Trophoblast cell (in vitro differentiated cells and primary cell): ENCODE measurements around the gene PTPRM.

Source experiments
- DNase-seq, 2 donors: peaks; one replicate each; pipeline ENCODE4 v3.0.0-alpha.2; 2016
- H2AFZ ChIP-seq: 2 replicates; pipeline ENCODE4 v1.6.1; 2013; ENCODE audit warnings: low read length, moderate library complexity, mild to moderate bottlenecking; ENCODE audit not compliant: insufficient read depth, poor library complexity
- H2AK5ac ChIP-seq: 2 replicates; pipeline ENCODE4 v1.6.1; 2013; ENCODE audit warnings: mild to moderate bottlenecking, low read length
- H2BK120ac ChIP-seq: 2 replicates; pipeline ENCODE4 v1.6.1; 2013; ENCODE audit warnings: low read length, mild to moderate bottlenecking, moderate library complexity; ENCODE audit not compliant: insufficient read depth, poor library complexity
- H2BK12ac ChIP-seq: 2 replicates; pipeline ENCODE4 v1.6.1; 2013; ENCODE audit warnings: mild to moderate bottlenecking, low read length, moderate library complexity
- H2BK5ac ChIP-seq: 2 replicates; pipeline ENCODE4 v1.6.1; 2013; ENCODE audit warnings: low read length, low read depth, moderate library complexity, mild to moderate bottlenecking; ENCODE audit not compliant: poor library complexity
- H3K14ac ChIP-seq: 2 replicates; pipeline ENCODE4 v1.6.1; 2013; ENCODE audit warnings: mild to moderate bottlenecking, low read length
- H3K18ac ChIP-seq: 2 replicates; pipeline ENCODE4 v1.6.1; 2013; ENCODE audit warnings: mild to moderate bottlenecking, low read length
- H3K23ac ChIP-seq: 2 replicates; pipeline ENCODE4 v1.6.1; 2013; ENCODE audit warnings: low read length
- H3K27ac ChIP-seq: 2 replicates; pipeline ENCODE4 v1.5.1; 2013; ENCODE audit warnings: low read depth, mild to moderate bottlenecking, inconsistent platforms, low read length, moderate library complexity
- H3K27me3 ChIP-seq: 2 replicates; pipeline ENCODE4 v1.6.1; 2013; ENCODE audit warnings: inconsistent platforms, mild to moderate bottlenecking, low read length, moderate library complexity; ENCODE audit not compliant: insufficient read depth
- H3K36me3 ChIP-seq, 2 experiments: 1 replicate in 1 of 2; 2 replicates in 1 of 2; pipeline ENCODE4 v1.6.1; 2013; ENCODE audit warnings: low read length in 2 of 2, mild to moderate bottlenecking in 2 of 2, moderate library complexity in 1 of 2; ENCODE audit not compliant: insufficient read depth in 2 of 2, control insufficient read depth in 1 of 2
- H3K4ac ChIP-seq: 2 replicates; pipeline ENCODE4 v1.6.1; 2013; ENCODE audit warnings: low read depth, mild to moderate bottlenecking, low read length, moderate library complexity
- H3K4me1 ChIP-seq, 2 experiments: 1 replicate in 1 of 2; 2 replicates in 1 of 2; pipeline ENCODE4 v1.6.1; 2013; ENCODE audit warnings: low read length in 2 of 2, mild to moderate bottlenecking in 2 of 2, moderate library complexity in 1 of 2; ENCODE audit not compliant: insufficient read depth in 2 of 2, control insufficient read depth in 1 of 2
- H3K4me2 ChIP-seq: 2 replicates; pipeline ENCODE4 v1.6.1; 2013; ENCODE audit warnings: inconsistent platforms, mild to moderate bottlenecking, low read length, moderate library complexity
- H3K4me3 ChIP-seq: 2 replicates; pipeline ENCODE4 v1.5.1; 2013; ENCODE audit warnings: mild to moderate bottlenecking, low read depth, low read length, inconsistent platforms
- H3K79me1 ChIP-seq: one replicate; pipeline ENCODE4 v1.6.1; 2013; ENCODE audit warnings: low read length
- H3K79me2 ChIP-seq: 2 replicates; pipeline ENCODE4 v1.6.1; 2013; ENCODE audit warnings: low read length, mild to moderate bottlenecking; ENCODE audit not compliant: control insufficient read depth, insufficient read depth, poor library complexity
- H3K9ac ChIP-seq: 2 replicates; pipeline ENCODE4 v1.6.1; 2013; ENCODE audit warnings: mild to moderate bottlenecking, low read length
- H3K9me3 ChIP-seq: 2 replicates; pipeline ENCODE4 v1.6.1; 2013; ENCODE audit warnings: low read depth, mild to moderate bottlenecking, control low read depth, inconsistent platforms, low read length; ENCODE audit not compliant: insufficient read depth
- H4K12ac ChIP-seq: 2 replicates; pipeline ENCODE4 v1.6.1; 2013; ENCODE audit warnings: low read depth, mild to moderate bottlenecking, low read length, moderate library complexity
- H4K8ac ChIP-seq: 2 replicates; pipeline ENCODE4 v1.6.1; 2013; ENCODE audit warnings: low read depth, mild to moderate bottlenecking, low read length, moderate library complexity
- H4K91ac ChIP-seq: one replicate; pipeline ENCODE4 v1.6.1; 2013; ENCODE audit warnings: low read depth, mild to moderate bottlenecking, low read length, moderate library complexity
- WGBS: extraction: QIAGEN DNeasy Blood & Tissue Kit; methylation state at CpG from one replicate; pipeline ENCODE4 v1.1.7; 2013; ENCODE audit warnings: missing lambda C conversion rate; ENCODE audit not compliant: insufficient read length, insufficient coverage; ENCODE audit errors: extremely low coverage; 5-methylcytosine and 5-hydroxymethylcytosine counted together

PTPRM gene

GRCh38 chr18:8296886-8297616 is 729.9 kb downstream of the PTPRM start:
- Histone ChIP-seq H3K79me1 (no peaks in the 10 kb centered on the region), H3K4ac (no peak overlapping the region), H3K4me1 (no peaks in the 10 kb centered on the region), H2BK120ac (no peak overlapping the region), H3K79me2 (no peaks in the 10 kb centered on the region), H2BK5ac (no peak overlapping the region), H4K8ac (no peak overlapping the region), H3K14ac (no peak overlapping the region), H3K4me2 (no peak overlapping the region), H2AK5ac (no peak overlapping the region), H2AFZ (no peak overlapping the region), H3K9ac (no peak overlapping the region), H3K27ac (no peak overlapping the region), H3K9me3 (no peaks in the 10 kb centered on the region), H3K23ac (no peak overlapping the region), H4K91ac (no peak overlapping the region), H3K27me3 (no peaks in the 10 kb centered on the region), H3K4me3 (no peak overlapping the region), H2BK12ac (no peak overlapping the region), H3K36me3 (no peaks in the 10 kb centered on the region), H4K12ac (no peak overlapping the region), H3K18ac (no peak overlapping the region)
- no peak for DNase-seq
- no CpG with 5 or more reads among the region's 16 CpGs for WGBS

DNA sequence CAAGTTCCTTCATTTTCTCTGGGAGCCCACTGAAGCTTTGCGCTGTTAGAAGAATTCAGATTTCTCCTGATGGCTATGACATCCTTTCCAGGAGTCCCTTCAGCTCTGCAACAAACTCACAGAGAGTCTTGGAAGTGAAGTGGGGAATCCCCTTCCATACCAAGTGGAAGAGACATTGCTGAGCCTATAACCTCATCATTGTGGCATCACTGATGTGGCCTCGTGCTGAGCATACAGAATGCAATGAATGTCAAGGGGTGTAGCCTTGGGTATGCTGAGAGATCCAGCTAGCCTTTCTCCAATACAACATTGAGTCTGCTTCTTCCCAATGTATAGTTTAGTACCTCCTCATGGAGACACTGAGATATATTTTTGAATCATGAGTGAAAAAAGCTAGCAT is 731.1 kb downstream of the PTPRM start:
- no CpG with 5 or more reads among the region's 2 CpGs for WGBS

GRCh38 chr18:8299054-8299980 is 732.2 kb downstream of the PTPRM start:
- Histone ChIP-seq H2AFZ (no peak overlapping the region), H3K27ac (no peak overlapping the region), H2BK120ac (no peak overlapping the region), H3K4me3 (no peak overlapping the region), H3K18ac (no peak overlapping the region), H3K14ac (no peak overlapping the region), H4K12ac (no peak overlapping the region), H3K4me1 (no peaks in the 10 kb centered on the region), H2BK5ac (no peak overlapping the region), H3K27me3 (no peaks in the 10 kb centered on the region), H2AK5ac (no peak overlapping the region), H3K79me1 (no peaks in the 10 kb centered on the region), H3K4ac (no peak overlapping the region), H3K79me2 (no peaks in the 10 kb centered on the region), H3K4me2 (no peak overlapping the region), H3K9ac (no peak overlapping the region), H3K23ac (no peak overlapping the region), H2BK12ac (no peak overlapping the region), H3K36me3 (no peaks in the 10 kb centered on the region), H3K9me3 (no peaks in the 10 kb centered on the region), H4K8ac (no peak overlapping the region), H4K91ac (no peak overlapping the region)
- no peak for DNase-seq
- no CpG with 5 or more reads among the region's 8 CpGs for WGBS

More for the DNA sequence above, 731.1 kb downstream of the PTPRM start:
- H4K8ac ChIP-seq, result no peak overlapping the region
- H2AFZ ChIP-seq, result no peak overlapping the region
- H3K4me1 ChIP-seq, result no peaks in the 10 kb centered on the region
- no peak overlapping the region for H3K9ac ChIP-seq
- no peaks in the 10 kb centered on the region for H3K9me3 ChIP-seq
- H3K79me2 ChIP-seq, result no peaks in the 10 kb centered on the region
- H3K36me3 ChIP-seq, result no peaks in the 10 kb centered on the region
- H2BK120ac ChIP-seq, result no peak overlapping the region
- H3K14ac ChIP-seq, result no peak overlapping the region
- H2BK5ac ChIP-seq, result no peak overlapping the region
- H3K4me2 ChIP-seq, result no peak overlapping the region
- H3K4ac ChIP-seq, result no peak overlapping the region
- H3K27me3 ChIP-seq, result no peaks in the 10 kb centered on the region
- no peak overlapping the region for H2BK12ac ChIP-seq
- no peaks in the 10 kb centered on the region for H3K79me1 ChIP-seq
- H4K12ac ChIP-seq, result no peak overlapping the region
- no peak overlapping the region for H3K23ac ChIP-seq
- H3K18ac ChIP-seq, result no peak overlapping the region
- H4K91ac ChIP-seq, result no peak overlapping the region
- no peak overlapping the region for H3K27ac ChIP-seq
- no peak overlapping the region for H2AK5ac ChIP-seq
- peak in 1 of 2 donors; percentile 15 for DNase-seq
- H3K4me3 ChIP-seq, result no peak overlapping the region

DNA sequence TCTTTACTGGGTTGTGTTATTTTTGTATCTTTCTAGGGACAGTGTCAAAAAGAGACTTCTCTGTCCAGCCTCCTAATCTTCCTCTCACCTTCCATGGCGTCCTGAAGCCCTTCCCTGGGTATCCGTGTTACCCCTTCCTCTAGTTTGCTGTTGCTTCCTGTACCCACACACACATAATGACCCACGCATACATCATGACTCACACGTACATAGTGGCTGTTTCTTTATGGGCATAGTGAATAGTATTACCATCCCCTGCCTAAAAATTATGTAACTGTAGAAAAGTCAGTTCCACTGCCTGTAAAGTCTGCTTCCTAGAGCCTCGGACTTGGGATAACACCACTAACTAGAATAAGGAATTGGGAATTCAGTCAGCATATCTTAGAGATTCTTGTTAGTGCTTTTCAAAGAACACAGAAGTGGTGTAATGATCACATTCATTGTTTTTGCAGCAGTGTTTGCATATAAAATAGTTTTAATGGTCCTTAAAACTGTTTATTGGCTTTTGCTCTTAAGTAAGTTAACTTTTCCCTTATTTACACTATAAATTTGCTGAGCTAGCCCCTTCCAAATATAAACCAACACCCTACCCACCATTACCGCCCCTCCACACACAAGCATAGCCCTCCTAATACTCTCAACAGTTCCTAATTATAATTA is 733.8 kb downstream of the PTPRM start:
- Histone ChIP-seq H3K27ac (no peak overlapping the region), H3K4me2 (no peak overlapping the region)

More for the DNA sequence above, 733.8 kb downstream of the PTPRM start:
- Histone ChIP-seq H2BK5ac (no peak overlapping the region), H4K8ac (no peak overlapping the region), H2BK120ac (no peak overlapping the region), H3K4me1 (no peaks in the 10 kb centered on the region), H4K12ac (no peak overlapping the region), H2AFZ (no peak overlapping the region), H3K23ac (no peak overlapping the region), H3K9ac (no peak overlapping the region), H3K9me3 (no peaks in the 10 kb centered on the region), H3K4me3 (no peak overlapping the region), H3K18ac (no peak overlapping the region), H3K27me3 (no peaks in the 10 kb centered on the region), H4K91ac (no peak overlapping the region), H2BK12ac (no peak overlapping the region), H3K36me3 (no peaks in the 10 kb centered on the region), H2AK5ac (no peak overlapping the region), H3K79me1 (no peaks in the 10 kb centered on the region), H3K4ac (no peak overlapping the region), H3K14ac (no peak overlapping the region), H3K79me2 (no peaks in the 10 kb centered on the region)
- no peak for DNase-seq
- no CpG with 5 or more reads among the region's 6 CpGs for WGBS
